K562 (cell line): ENCODE results near the gene CHCHD4. TPM values are rescaled to one million over a fixed set of nuclear protein-coding genes. Genes with fewer than 3 reads are reported as not detected.

Source experiments
- ATF1 ChIP-seq, 2 experiments: fragments of 450-650 bp in 1 of 2; IDR thresholded peaks; 2 replicates each; pipeline ENCODE4 v1.6.1; 2016; ENCODE audit warnings: missing compliant biosample characterization in 1 of 2, missing genetic modification characterization in 1 of 2
- CREB5 ChIP-seq: fragments of 250-450 bp; sonication (Bioruptor Pico); IDR thresholded peaks from 2 replicates; pipeline ENCODE4 v1.5.0; 2020; ENCODE audit warnings: mild to moderate bottlenecking
- EP400 ChIP-seq: fragments of 450-650 bp; IDR thresholded peaks from 2 replicates; pipeline ENCODE4 v1.6.1; 2017; ENCODE audit warnings: antibody characterized with exemption, mild to moderate bottlenecking, moderate library complexity
- NFE2L1 ChIP-seq: fragments of 450-650 bp; IDR thresholded peaks from 2 replicates; pipeline ENCODE4 v1.6.1; 2016; ENCODE audit warnings: missing genetic modification characterization, low read depth, mild to moderate bottlenecking, missing compliant biosample characterization, moderate library complexity, borderline replicate concordance
- PRMT5 ChIP-seq: sonication (generic); formaldehyde crosslinking; IDR thresholded peaks from 2 replicates; pipeline ENCODE4 v1.5.0; 2020; ENCODE audit warnings: missing genetic modification reagents
- ZMIZ1 ChIP-seq, 2 experiments: fragments of 150-350 bp in 1 of 2; IDR thresholded peaks; 2 replicates each; pipeline ENCODE4 v1.6.1; 2012 to 2016; ENCODE audit warnings: low read depth in 2 of 2, low read length in 2 of 2, mild to moderate bottlenecking in 1 of 2, moderate library complexity in 1 of 2
- polyA plus RNA-seq, 8 experiments: library from polyadenylated mRNA; depleted of rRNA in 4 of 8; stranded (reverse) in 5 of 8; unstranded in 3 of 8; fragments of >200 nt; fragmentation: Nextera tagmentation in 2 of 8; fragmentation: Illumina TruSeq in 1 of 8; extraction: Ambion mirVana in 2 of 8; extraction: Trizol in 1 of 8; gene quantifications; 2 replicates each; pipeline versions ENCODE4 v1.2.1 to v1.2.3, GENCODE V29; 2011 to 2014; ENCODE audit warnings: inconsistent platforms in 1 of 8, missing spikeins in 1 of 8
- total RNA-seq, 7 experiments: library from RNA; depleted of rRNA in 6 of 7; stranded (reverse); fragments of >200 nt in 6 of 7; fragmentation: Illumina TruSeq in 2 of 7; extraction: Trizol in 2 of 7; gene quantifications; 2 replicates each; pipeline versions ENCODE4 v1.2.1 to v1.2.3, GENCODE V29; 2011 to 2021; ENCODE audit warnings: low replicate concordance in 1 of 7

The CHCHD4 gene
- total and polyA plus RNA-seq, 9 of the 15 experiments (the other 6 are each of a cell fraction or from before 2014, with no cell fraction given): 55.4 to 225 (median 77.2) TPM

GRCh38 chr3:14125193-14126016 lies 735 bp upstream of the CHCHD4 start (continued):
- TF ChIP-seq CREB5 (CRISPR knock-in tag) (no peak), PRMT5 (peak; percentile 82), ZMIZ1 (IDR thresholded peaks at IDR 0.05; ENCODE audit: low read depth in 2 of 2, low read length in 2 of 2) (no peak), EP400 (no peak; the same call in 1 of the 2 replicates), ATF1 (CRISPR knock-in tag; IDR thresholded peaks at IDR 0.05) (no peak), ATF1 (tag; IDR thresholded peaks at IDR 0.05) (no peak), NFE2L1 (tag) (no peak)
- TF ChIP-seq, all 486 proteins: peak for 108
